Mesenchymal stem cell (in vitro differentiated cells and primary cell): Measurements from ENCODE around the gene USP31.

ENCODE experiments used
- DNase-seq: peaks from one replicate; pipeline ENCODE4 v3.0.0-alpha.2; 2013
- H2AFZ ChIP-seq: one replicate; pipeline ENCODE4 v1.6.1; 2013; ENCODE audit warnings: low read depth, mild to moderate bottlenecking, control low read depth, inconsistent platforms, low read length, moderate library complexity
- H2AK5ac ChIP-seq: 2 replicates; pipeline ENCODE4 v1.6.1; 2013; ENCODE audit warnings: low read length, moderate library complexity, mild to moderate bottlenecking, inconsistent platforms; ENCODE audit not compliant: severe bottlenecking
- H2BK120ac ChIP-seq: one replicate; pipeline ENCODE4 v1.6.1; 2013; ENCODE audit warnings: low read depth, mild to moderate bottlenecking, inconsistent platforms, low read length, moderate library complexity
- H2BK12ac ChIP-seq, 2 experiments: one replicate each; pipeline ENCODE4 v1.6.1; 2013; ENCODE audit warnings: inconsistent platforms in 2 of 2, low read length in 2 of 2, mild to moderate bottlenecking in 2 of 2, moderate library complexity in 2 of 2, control low read depth in 1 of 2
- H2BK15ac ChIP-seq: one replicate; pipeline ENCODE4 v1.6.1; 2013; ENCODE audit warnings: mild to moderate bottlenecking, low read depth, inconsistent platforms; ENCODE audit not compliant: poor library complexity, severe bottlenecking
- H2BK5ac ChIP-seq: 2 replicates; pipeline ENCODE4 v1.6.1; 2013; ENCODE audit warnings: low read depth, mild to moderate bottlenecking, low read length, control low read depth, inconsistent platforms; ENCODE audit not compliant: poor library complexity, severe bottlenecking
- H3K14ac ChIP-seq, 2 experiments: one replicate each; pipeline ENCODE4 v1.6.1; 2013; ENCODE audit warnings: inconsistent platforms in 2 of 2, low read length in 2 of 2, control low read depth in 1 of 2, mild to moderate bottlenecking in 1 of 2, moderate library complexity in 1 of 2
- H3K18ac ChIP-seq, 2 experiments: one replicate each; pipeline ENCODE4 v1.6.1; 2013; ENCODE audit warnings: inconsistent platforms in 2 of 2, low read length in 2 of 2, control low read depth in 1 of 2, low read depth in 1 of 2, mild to moderate bottlenecking in 1 of 2
- H3K23ac ChIP-seq, 2 experiments: one replicate each; pipeline ENCODE4 v1.6.1; 2013; ENCODE audit warnings: inconsistent platforms in 2 of 2, low read length in 2 of 2, mild to moderate bottlenecking in 2 of 2, moderate library complexity in 2 of 2, control low read depth in 1 of 2
- H3K27ac ChIP-seq: 2 replicates; pipeline ENCODE4 v1.5.1; 2013; ENCODE audit warnings: mild to moderate bottlenecking, moderate library complexity, low read length, control low read depth, inconsistent platforms; ENCODE audit not compliant: poor library complexity, severe bottlenecking
- H3K27me3 ChIP-seq, 2 experiments: 2 replicates each; pipeline versions ENCODE4 v1.6.1 to v1.7.0; 2013; ENCODE audit warnings: low read length in 2 of 2, mild to moderate bottlenecking in 2 of 2, moderate library complexity in 2 of 2, control low read depth in 1 of 2, inconsistent platforms in 1 of 2; ENCODE audit not compliant: control insufficient read depth in 1 of 2, insufficient read depth in 1 of 2
- H3K36me3 ChIP-seq, 2 experiments: 2 replicates each; pipeline versions ENCODE4 v1.6.1 to v1.7.0; 2013; ENCODE audit warnings: low read length in 2 of 2, control low read depth in 1 of 2, inconsistent platforms in 1 of 2, low read depth in 1 of 2, mild to moderate bottlenecking in 1 of 2; ENCODE audit not compliant: insufficient read depth in 2 of 2, control insufficient read depth in 1 of 2
- H3K4ac ChIP-seq, 2 experiments: one replicate each; pipeline ENCODE4 v1.6.1; 2013; ENCODE audit warnings: inconsistent platforms in 2 of 2, low read length in 2 of 2, mild to moderate bottlenecking in 2 of 2, moderate library complexity in 2 of 2, control low read depth in 1 of 2, low read depth in 1 of 2
- H3K4me1 ChIP-seq: 2 replicates; pipeline ENCODE4 v1.6.1; 2013; ENCODE audit warnings: low read depth, low read length, control low read depth; ENCODE audit not compliant: control insufficient read depth, insufficient read depth
- H3K4me2 ChIP-seq: 2 replicates; pipeline ENCODE4 v1.6.1; 2013; ENCODE audit warnings: low read length, mild to moderate bottlenecking, inconsistent platforms; ENCODE audit not compliant: poor library complexity, severe bottlenecking
- H3K4me3 ChIP-seq, 2 experiments: 2 replicates each; pipeline versions ENCODE4 v1.5.1 to v1.7.0; 2013; ENCODE audit warnings: low read length in 2 of 2, mild to moderate bottlenecking in 2 of 2, control low read depth in 1 of 2, low read depth in 1 of 2; ENCODE audit not compliant: insufficient read depth in 1 of 2
- H3K79me1 ChIP-seq: replicated peaks from 2 replicates; pipeline ENCODE4 v1.6.1; 2013; ENCODE audit warnings: mild to moderate bottlenecking, control low read depth, low read length, inconsistent platforms; ENCODE audit not compliant: poor library complexity, severe bottlenecking
- H3K9ac ChIP-seq: 2 replicates; pipeline ENCODE4 v1.7.0; 2013; ENCODE audit warnings: mild to moderate bottlenecking, low read length, moderate library complexity
- H3K9me3 ChIP-seq: 2 replicates; pipeline ENCODE4 v1.7.0; 2013; ENCODE audit warnings: mild to moderate bottlenecking, low read length; ENCODE audit not compliant: control insufficient read depth
- H4K8ac ChIP-seq: one replicate; pipeline ENCODE4 v1.6.1; 2013; ENCODE audit warnings: inconsistent platforms, mild to moderate bottlenecking, low read length, moderate library complexity
- H4K91ac ChIP-seq: one replicate; pipeline ENCODE4 v1.6.1; 2013; ENCODE audit warnings: mild to moderate bottlenecking, low read length, inconsistent platforms
- WGBS: methylation state at CpG from one replicate; pipeline ENCODE4 v1.1.7; 2013; ENCODE audit warnings: mixed read lengths; 5-methylcytosine and 5-hydroxymethylcytosine counted together

The USP31 gene

DNA sequence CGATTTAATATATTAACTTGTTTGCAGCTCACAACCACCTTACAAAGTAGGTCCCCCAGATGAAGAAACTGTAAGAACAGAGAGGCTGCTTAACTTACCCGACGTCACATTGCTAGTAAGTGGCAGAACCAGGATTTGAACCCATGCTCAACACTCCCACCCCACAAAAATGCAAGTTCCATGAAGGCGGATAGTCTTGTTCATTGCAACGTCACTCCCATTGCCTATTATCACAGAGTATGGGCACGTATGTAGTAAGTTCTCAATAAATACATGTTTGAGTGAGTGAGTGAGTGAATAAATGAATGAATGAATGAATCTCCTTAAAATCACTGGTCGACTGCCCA, 1.1 kb downstream of the USP31 start:
- 59% methylated on average over 5 of the region's 7 CpGs for WGBS
- no peak overlapping the region for H3K4ac ChIP-seq
- peaks cover 21% of the 10 kb centered on the region for H3K79me1 ChIP-seq
- H2BK5ac ChIP-seq, result no peak overlapping the region
- H3K14ac ChIP-seq, result no peak overlapping the region
- peaks cover 20% of the 10 kb centered on the region for H3K4me1 ChIP-seq
- no peak overlapping the region for H2AFZ ChIP-seq
- H2BK120ac ChIP-seq, result peak overlapping the region; percentile 27
- H3K27ac ChIP-seq, result no peak overlapping the region
- H4K91ac ChIP-seq, result no peak overlapping the region
- no peaks in the 10 kb centered on the region for H3K36me3 ChIP-seq
- no peak overlapping the region for H3K23ac ChIP-seq
- peak overlapping the region; percentile 75 for H3K4me2 ChIP-seq
- peaks cover 0 to 4% of the 10 kb centered on the region in 2 experiments for H3K27me3 ChIP-seq
- H3K9ac ChIP-seq, result peak overlapping the region; percentile 82
- peak overlapping the region; percentile 79 to 88 for H3K4me3 ChIP-seq
- H4K8ac ChIP-seq, result no peak overlapping the region
- no peaks in the 10 kb centered on the region for H3K9me3 ChIP-seq
- DNase-seq, result no peak
- no peak overlapping the region for H2BK12ac ChIP-seq
- no peak overlapping the region for H2AK5ac ChIP-seq
- H3K18ac ChIP-seq, result no peak overlapping the region
- H2BK15ac ChIP-seq, result no peak overlapping the region

DNA sequence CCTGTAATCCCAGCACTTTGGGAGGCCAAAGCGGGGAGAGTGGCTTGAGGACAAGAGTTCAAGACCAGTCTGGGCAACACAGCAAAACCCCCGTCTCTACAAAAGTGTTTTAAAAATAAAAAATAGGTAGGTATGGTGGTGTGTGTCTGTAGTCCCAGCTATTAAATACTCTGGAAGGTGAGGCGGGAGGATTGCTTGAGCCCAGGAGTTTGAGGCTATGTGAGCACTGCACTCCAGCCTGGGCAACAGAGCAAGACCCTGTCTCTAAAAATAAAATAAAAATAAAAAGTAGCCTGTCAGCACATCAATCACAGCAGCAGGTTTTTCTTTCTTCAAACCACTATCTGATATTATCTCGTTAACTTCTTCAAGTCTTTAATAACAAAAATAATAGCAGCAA, 1.6 kb downstream of the USP31 start:
- H3K9me3 ChIP-seq, result no peaks in the 10 kb centered on the region
- peak overlapping the region; percentile 29 for H3K4me2 ChIP-seq
- peaks cover 21% of the 10 kb centered on the region for H3K79me1 ChIP-seq
- no peak overlapping the region for H3K27ac ChIP-seq
- no peak overlapping the region for H2AFZ ChIP-seq
- no peak overlapping the region for H2BK12ac ChIP-seq
- peaks cover 0 to under 1% of the 10 kb centered on the region in 2 experiments for H3K27me3 ChIP-seq
- H3K18ac ChIP-seq, result no peak overlapping the region
- H2BK15ac ChIP-seq, result no peak overlapping the region
- no peak overlapping the region for H3K23ac ChIP-seq
- peak overlapping the region; percentile 82 for H3K9ac ChIP-seq
- H2BK120ac ChIP-seq, result no peak overlapping the region
- no peak overlapping the region for H4K91ac ChIP-seq
- H3K4me3 ChIP-seq, result peak overlapping the region in 1 of 2 experiments; percentile 88
- H2AK5ac ChIP-seq, result peak overlapping the region; percentile 57
- H4K8ac ChIP-seq, result no peak overlapping the region
- H3K14ac ChIP-seq, result no peak overlapping the region
- H3K36me3 ChIP-seq, result no peaks in the 10 kb centered on the region
- peaks cover 20% of the 10 kb centered on the region for H3K4me1 ChIP-seq
- no peak overlapping the region for H2BK5ac ChIP-seq
- WGBS, result 100% methylated on average over 4 of the region's 4 CpGs
- DNase-seq, result no peak
- H3K4ac ChIP-seq, result no peak overlapping the region

DNA sequence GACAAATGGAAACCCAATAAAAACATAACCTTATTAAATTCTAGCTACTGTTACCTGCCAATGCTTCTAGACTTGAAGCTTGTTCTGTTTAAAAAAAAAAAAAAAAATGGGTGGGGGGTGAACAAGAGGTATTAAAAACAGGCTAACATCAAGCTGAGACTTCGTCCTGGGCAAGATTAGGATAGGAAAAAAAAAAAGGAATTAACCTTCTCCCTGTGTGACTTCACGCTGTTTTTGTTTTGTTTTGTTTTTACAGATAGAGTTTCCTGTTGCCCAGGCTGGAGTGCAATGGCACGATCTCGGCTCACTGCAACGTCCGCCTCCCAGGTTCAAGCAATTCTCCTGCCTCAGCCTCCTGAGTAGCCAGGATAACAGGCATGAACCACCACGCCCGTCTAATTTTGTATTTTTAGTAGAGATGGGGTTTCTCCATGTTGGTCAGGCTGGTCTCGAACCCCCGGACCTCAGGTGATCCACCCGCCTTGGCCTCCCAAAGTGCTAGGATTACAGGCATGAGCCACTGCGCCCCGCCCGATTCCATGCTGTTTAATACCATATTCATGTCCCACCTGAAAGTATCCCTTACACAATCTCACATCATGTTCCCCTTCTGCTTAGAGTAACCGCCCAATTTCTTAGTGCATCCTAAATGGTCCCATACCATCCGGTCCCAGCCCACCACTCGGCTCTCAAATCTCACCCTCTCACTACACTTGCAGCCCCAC, 2.2 kb downstream of the USP31 start:
- no peak overlapping the region for H3K4me2 ChIP-seq
- no peak overlapping the region for H2BK12ac ChIP-seq
- 89% methylated on average over 17 of the region's 17 CpGs for WGBS
- H3K27me3 ChIP-seq, result no peaks in the 10 kb centered on the region
- H3K79me1 ChIP-seq, result peaks cover 23% of the 10 kb centered on the region
- no peak overlapping the region for H4K8ac ChIP-seq
- peak overlapping the region in 1 of 2 experiments; percentile 88 for H3K4me3 ChIP-seq
- peaks cover 20% of the 10 kb centered on the region for H3K4me1 ChIP-seq
- H2AFZ ChIP-seq, result no peak overlapping the region
- no peak overlapping the region for H2BK120ac ChIP-seq
- no peak overlapping the region for H3K14ac ChIP-seq
- H3K27ac ChIP-seq, result no peak overlapping the region
- H3K18ac ChIP-seq, result no peak overlapping the region
- no peaks in the 10 kb centered on the region for H3K9me3 ChIP-seq
- no peak for DNase-seq
- H2AK5ac ChIP-seq, result peak overlapping the region; percentile 57
- H3K23ac ChIP-seq, result no peak overlapping the region
- H2BK5ac ChIP-seq, result no peak overlapping the region
- no peak overlapping the region for H4K91ac ChIP-seq
- no peak overlapping the region for H2BK15ac ChIP-seq
- H3K36me3 ChIP-seq, result no peaks in the 10 kb centered on the region
- no peak overlapping the region for H3K4ac ChIP-seq
- H3K9ac ChIP-seq, result no peak overlapping the region

DNA sequence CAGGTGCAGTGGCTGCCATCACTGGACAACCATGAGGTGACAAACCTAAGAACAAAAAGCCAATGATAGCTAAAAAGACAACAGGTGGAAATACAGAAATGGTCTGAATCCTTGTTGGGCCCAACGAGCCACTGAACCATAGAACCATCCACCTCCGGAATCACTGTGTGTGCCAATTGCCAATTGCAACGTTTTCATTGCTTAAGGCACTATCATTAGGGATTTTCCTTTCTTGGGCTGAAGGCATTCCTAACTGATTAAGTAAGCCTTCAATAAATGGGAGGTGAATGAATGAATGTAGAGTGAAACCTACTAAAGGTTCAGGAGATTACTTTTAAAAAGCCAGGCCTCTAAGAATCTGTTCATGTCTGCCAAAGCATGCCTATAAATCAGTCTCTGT, 3.6 kb downstream of the USP31 start:
- 75% methylated on average over 3 of the region's 3 CpGs for WGBS
- no peak overlapping the region for H2BK12ac ChIP-seq
- H2AFZ ChIP-seq, result no peak overlapping the region
- H3K27ac ChIP-seq, result peak overlapping the region; percentile 89
- H2BK15ac ChIP-seq, result no peak overlapping the region
- no peak overlapping the region for H3K9ac ChIP-seq
- no peak overlapping the region for H4K8ac ChIP-seq
- H3K9me3 ChIP-seq, result no peaks in the 10 kb centered on the region
- peak overlapping the region; percentile 14 for H2BK5ac ChIP-seq
- H3K4me1 ChIP-seq, result peaks cover 20% of the 10 kb centered on the region
- H2BK120ac ChIP-seq, result no peak overlapping the region
- peak; percentile 78 for DNase-seq
- no peak overlapping the region for H4K91ac ChIP-seq
- H3K23ac ChIP-seq, result no peak overlapping the region
- H3K4me3 ChIP-seq, result no peak overlapping the region
- no peak overlapping the region for H3K18ac ChIP-seq
- H3K27me3 ChIP-seq, result no peaks in the 10 kb centered on the region
- H3K79me1 ChIP-seq, result peaks cover 31% of the 10 kb centered on the region
- H3K4ac ChIP-seq, result no peak overlapping the region
- H3K14ac ChIP-seq, result no peak overlapping the region
- peak overlapping the region; percentile 49 for H2AK5ac ChIP-seq
- no peaks in the 10 kb centered on the region for H3K36me3 ChIP-seq
- H3K4me2 ChIP-seq, result peak overlapping the region; percentile 61
